Caco-2 (cell line): ENCODE results near the gene KRT13. TPM values are rescaled to one million over a fixed set of nuclear protein-coding genes. Genes with fewer than 3 reads are reported as not detected.

Experiments used
- BruUV-seq: library from RNA; stranded (reverse); fragments of 400-500 nt; replicated peaks from 2 replicates; lab custom pipeline; 2021; lab: Mats Ljungman, UMichigan
- CTCF ChIA-PET: fragments of 300-600 bp; sonication (Branson Sonifier 250); formaldehyde crosslinking; loops from one replicate; lab custom pipeline; 2022; ENCODE audit warnings: antibody characterized with exemption; lab: Charles Lee
- POLR2A ChIA-PET: fragments of 300-600 bp; sonication (Branson Sonifier 250); formaldehyde crosslinking; loops from one replicate; lab custom pipeline; 2022; ENCODE audit warnings: antibody characterized with exemption; lab: Charles Lee
- DNase-seq, 2 experiments: peaks; one replicate each; pipeline versions ENCODE4 v3.0.0 to v3.0.0-alpha.2; 2020 to 2022
- H3K27me3 ChIP-seq: replicated peaks from 2 replicates; pipeline ENCODE4 v1.6.0; 2011; ENCODE audit warnings: low read length; ENCODE audit not compliant: control insufficient read depth, insufficient read depth
- H3K36me3 ChIP-seq: 2 replicates; pipeline ENCODE4 v1.5.1; 2011; ENCODE audit warnings: low read length; ENCODE audit not compliant: control insufficient read depth, insufficient read depth
- H3K4me1 ChIP-seq: fragments of 250-450 bp; sonication (Bioruptor Pico); 2 replicates; pipeline ENCODE4 v1.5.1; 2020; ENCODE audit warnings: mild to moderate bottlenecking
- H3K4me3 ChIP-seq: 2 replicates; pipeline ENCODE4 v1.5.1; 2011; ENCODE audit warnings: low read depth, mild to moderate bottlenecking, control low read depth, low read length
- H3K9me3 ChIP-seq: fragments of 250-450 bp; sonication (Bioruptor Pico); 2 replicates; pipeline ENCODE4 v1.5.1; 2020; ENCODE audit warnings: mild to moderate bottlenecking, moderate library complexity
- H3K27ac Mint-ChIP-seq: one replicate; pipeline ENCODE4 v1.8.0; 2022; ENCODE audit warnings: mixed read lengths; ENCODE audit not compliant: unreplicated experiment
- H3K27me3 Mint-ChIP-seq: one replicate; pipeline ENCODE4 v1.8.0; 2022; ENCODE audit warnings: mixed read lengths; ENCODE audit not compliant: insufficient read depth, unreplicated experiment
- H3K36me3 Mint-ChIP-seq: one replicate; pipeline ENCODE4 v1.8.0; 2022; ENCODE audit warnings: mild to moderate bottlenecking, mixed read lengths; ENCODE audit not compliant: insufficient read depth, unreplicated experiment
- H3K4me1 Mint-ChIP-seq: one replicate; pipeline ENCODE4 v1.8.0; 2022; ENCODE audit warnings: low read depth, mixed read lengths; ENCODE audit not compliant: unreplicated experiment
- H3K4me3 Mint-ChIP-seq: one replicate; pipeline ENCODE4 v1.8.0; 2022; ENCODE audit warnings: mild to moderate bottlenecking, moderate library complexity, mixed read lengths; ENCODE audit not compliant: unreplicated experiment
- H3K9me3 Mint-ChIP-seq: one replicate; pipeline ENCODE4 v1.8.0; 2022; ENCODE audit warnings: mixed read lengths; ENCODE audit not compliant: unreplicated experiment
- intact Hi-C: fragments of 100-400 bp; cut with micrococcal nuclease; formaldehyde crosslinking; loops from one replicate; pipeline ENCODE4 v1.10.0; 2022; ENCODE audit not compliant: unreplicated experiment
- total RNA-seq: library from RNA; stranded (reverse); gene quantifications from 2 replicates; pipeline ENCODE4 v1.2.3, GENCODE V29; 2022
- TF ChIP-seq, protein P1 (sequence below), 2 experiments: fragments of 200-600 bp in 1 of 2; IDR thresholded peaks; 1 replicate in 1 of 2; 2 replicates in 1 of 2; pipeline versions ENCODE4 v1.5.1 to v1.8.0; 2011 to 2022; ENCODE audit warnings: antibody characterized with exemption in 1 of 2, control low read depth in 1 of 2, inconsistent platforms in 1 of 2, low read depth in 1 of 2, low read length in 1 of 2, mild to moderate bottlenecking in 1 of 2, moderate library complexity in 1 of 2; ENCODE audit not compliant: insufficient read depth in 1 of 2, severe bottlenecking in 1 of 2, unreplicated experiment in 1 of 2

The KRT13 gene
- total RNA-seq, 1 experiment from 2014 or later = not detected

DNA sequence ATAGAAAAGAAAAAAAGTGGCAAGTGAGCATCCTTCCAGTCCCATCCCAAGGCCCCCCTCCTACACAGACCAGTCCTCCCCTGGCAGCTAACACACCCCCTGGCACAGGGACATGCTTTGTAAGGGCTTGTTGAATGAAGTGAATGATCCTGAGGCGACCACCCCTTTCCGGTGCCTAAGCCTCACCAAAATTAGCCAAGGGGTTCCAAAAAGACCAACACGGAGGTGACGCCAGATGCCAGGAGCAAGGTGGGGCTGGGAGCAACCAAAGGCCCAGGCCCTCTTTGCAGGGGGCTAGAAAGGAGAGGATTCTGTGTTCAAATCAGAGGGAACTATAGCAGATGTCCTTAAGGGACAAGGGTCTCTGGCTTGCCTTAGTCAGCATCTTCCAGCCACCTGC lies 30.0 kb downstream of the KRT13 start:
- ChIA-PET CTCF (no interaction called here), POLR2A (no interaction called here)
- no peak for DNase-seq

DNA sequence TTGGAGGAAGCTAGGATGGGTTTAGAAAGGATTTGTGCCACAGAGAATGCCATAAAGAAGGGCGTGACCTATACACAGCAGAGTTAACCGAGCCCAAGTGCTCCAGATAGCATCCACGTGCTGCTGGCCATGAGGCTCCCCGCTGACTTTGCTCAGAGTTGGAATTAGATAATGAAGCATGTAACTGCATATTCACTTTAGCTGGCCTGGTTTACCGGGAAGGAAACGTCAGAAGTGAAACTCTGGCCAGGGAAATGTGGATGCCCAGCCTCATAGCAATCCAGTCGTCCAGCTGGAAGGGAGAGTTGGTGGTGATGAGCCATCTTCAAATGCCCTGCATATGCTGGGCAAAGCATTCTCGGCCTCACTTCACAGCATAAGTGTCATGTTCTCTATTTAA lies 30.5 kb downstream of the KRT13 start:
- Mint-ChIP-seq H3K4me3 (no peak overlapping the region), H3K4me1 (no peaks in the 10 kb centered on the region), H3K36me3 (no peaks in the 10 kb centered on the region), H3K9me3 (no peaks in the 10 kb centered on the region), H3K27ac (no peak overlapping the region), H3K27me3 (no peaks in the 10 kb centered on the region)
- no TSS peak for BruUV-seq
- H3K4me3 ChIP-seq = no peak overlapping the region
- TF ChIP-seq, protein P1, sequence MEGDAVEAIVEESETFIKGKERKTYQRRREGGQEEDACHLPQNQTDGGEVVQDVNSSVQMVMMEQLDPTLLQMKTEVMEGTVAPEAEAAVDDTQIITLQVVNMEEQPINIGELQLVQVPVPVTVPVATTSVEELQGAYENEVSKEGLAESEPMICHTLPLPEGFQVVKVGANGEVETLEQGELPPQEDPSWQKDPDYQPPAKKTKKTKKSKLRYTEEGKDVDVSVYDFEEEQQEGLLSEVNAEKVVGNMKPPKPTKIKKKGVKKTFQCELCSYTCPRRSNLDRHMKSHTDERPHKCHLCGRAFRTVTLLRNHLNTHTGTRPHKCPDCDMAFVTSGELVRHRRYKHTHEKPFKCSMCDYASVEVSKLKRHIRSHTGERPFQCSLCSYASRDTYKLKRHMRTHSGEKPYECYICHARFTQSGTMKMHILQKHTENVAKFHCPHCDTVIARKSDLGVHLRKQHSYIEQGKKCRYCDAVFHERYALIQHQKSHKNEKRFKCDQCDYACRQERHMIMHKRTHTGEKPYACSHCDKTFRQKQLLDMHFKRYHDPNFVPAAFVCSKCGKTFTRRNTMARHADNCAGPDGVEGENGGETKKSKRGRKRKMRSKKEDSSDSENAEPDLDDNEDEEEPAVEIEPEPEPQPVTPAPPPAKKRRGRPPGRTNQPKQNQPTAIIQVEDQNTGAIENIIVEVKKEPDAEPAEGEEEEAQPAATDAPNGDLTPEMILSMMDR (IDR thresholded peaks at IDR 0.05; ENCODE audit: insufficient read depth in 1 of 2, low read depth in 1 of 2, low read length in 1 of 2, severe bottlenecking in 1 of 2, unreplicated experiment in 1 of 2) = no peak
- DNase-seq = no peak
- H3K27me3 ChIP-seq = no peaks in the 10 kb centered on the region
- H3K36me3 ChIP-seq = no peaks in the 10 kb centered on the region
- H3K9me3 ChIP-seq = no peaks in the 10 kb centered on the region
- intact Hi-C loops = no loop called here
- no peaks in the 10 kb centered on the region for H3K4me1 ChIP-seq
- CTCF ChIA-PET = no interaction called here
- POLR2A ChIA-PET = no interaction called here

More for the DNA sequence above, 30.0 kb downstream of the KRT13 start:
- Mint-ChIP-seq H3K27me3 (no peaks in the 10 kb centered on the region), H3K4me3 (no peak overlapping the region), H3K36me3 (no peaks in the 10 kb centered on the region), H3K9me3 (no peaks in the 10 kb centered on the region), H3K27ac (no peak overlapping the region), H3K4me1 (no peaks in the 10 kb centered on the region)
- no peak overlapping the region for H3K4me3 ChIP-seq
- intact Hi-C loops = no loop called here
- H3K36me3 ChIP-seq = no peaks in the 10 kb centered on the region
- H3K9me3 ChIP-seq = no peaks in the 10 kb centered on the region
- no peaks in the 10 kb centered on the region for H3K27me3 ChIP-seq
- TF ChIP-seq, protein P1 (IDR thresholded peaks at IDR 0.05; ENCODE audit: insufficient read depth in 1 of 2, low read depth in 1 of 2, low read length in 1 of 2, severe bottlenecking in 1 of 2, unreplicated experiment in 1 of 2) = no peak
- no peaks in the 10 kb centered on the region for H3K4me1 ChIP-seq
- BruUV-seq = no TSS peak

DNA sequence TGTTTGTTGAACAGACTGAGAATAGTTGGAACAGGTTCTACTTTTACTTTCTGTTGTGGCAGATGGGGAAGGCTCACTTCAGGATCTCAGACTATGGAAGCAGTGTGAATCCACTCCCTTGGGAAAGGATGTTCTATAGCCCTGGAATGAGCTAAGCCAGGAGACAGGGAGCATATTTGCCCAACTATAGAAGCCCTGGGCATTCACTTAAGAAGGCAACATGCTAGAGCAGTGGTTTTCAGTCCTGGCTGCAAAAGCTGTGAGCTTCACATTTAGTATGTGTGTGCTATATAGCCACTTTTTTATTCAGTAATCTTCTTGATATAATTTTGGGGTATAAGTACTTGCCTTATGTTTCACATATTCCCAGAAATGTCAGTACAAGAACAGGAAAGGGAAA lies 37.1 kb downstream of the KRT13 start:
- H3K36me3 ChIP-seq = no peaks in the 10 kb centered on the region
- no TSS peak for BruUV-seq
- Mint-ChIP-seq H3K4me1 (no peaks in the 10 kb centered on the region), H3K36me3 (no peaks in the 10 kb centered on the region), H3K4me3 (no peak overlapping the region), H3K9me3 (peaks cover 10% of the 10 kb centered on the region), H3K27ac (no peak overlapping the region), H3K27me3 (no peaks in the 10 kb centered on the region)
- peaks cover 6% of the 10 kb centered on the region for H3K9me3 ChIP-seq
- ChIA-PET POLR2A (no interaction called here), CTCF (no interaction called here)
- no peak overlapping the region for H3K4me3 ChIP-seq
- H3K27me3 ChIP-seq = no peaks in the 10 kb centered on the region
- DNase-seq = no peak
- intact Hi-C loops = no loop called here
- no peaks in the 10 kb centered on the region for H3K4me1 ChIP-seq
- TF ChIP-seq, protein P1 (IDR thresholded peaks at IDR 0.05; ENCODE audit: insufficient read depth in 1 of 2, low read depth in 1 of 2, low read length in 1 of 2, severe bottlenecking in 1 of 2, unreplicated experiment in 1 of 2) = no peak
